A549 treated with CpdA at 1 μM for 4 hours (cell line): ENCODE measurements around the gene OR13C8. TPM values are rescaled to one million over a fixed set of nuclear protein-coding genes. Genes with fewer than 3 reads are reported as not detected.

ENCODE experiments used
- total RNA-seq: library from RNA; stranded (reverse); fragments of 200-300 nt; extraction: Qiagen RNA extraction; gene quantifications from 5 replicates; pipeline ENCODE4 v1.2.3, GENCODE V29; 2022; ENCODE audit warnings: low read depth

Gene OR13C8
- not detected in 5 replicates for total RNA-seq

GRCh38 chr9:104568868-104569267 is at the start of gene OR13C8:
OR13C8 (plus strand) TSS chr9:104569168; CDS start chr9:104569168, 0 bp downstream.

GRCh38 chr9:104527109-104527508 is 41.9 kb upstream of the OR13C8 start, which contains the start of gene OR13C4:
OR13C4 (minus strand) TSS chr9:104527209; CDS start chr9:104527209, 0 bp downstream.

DNA sequence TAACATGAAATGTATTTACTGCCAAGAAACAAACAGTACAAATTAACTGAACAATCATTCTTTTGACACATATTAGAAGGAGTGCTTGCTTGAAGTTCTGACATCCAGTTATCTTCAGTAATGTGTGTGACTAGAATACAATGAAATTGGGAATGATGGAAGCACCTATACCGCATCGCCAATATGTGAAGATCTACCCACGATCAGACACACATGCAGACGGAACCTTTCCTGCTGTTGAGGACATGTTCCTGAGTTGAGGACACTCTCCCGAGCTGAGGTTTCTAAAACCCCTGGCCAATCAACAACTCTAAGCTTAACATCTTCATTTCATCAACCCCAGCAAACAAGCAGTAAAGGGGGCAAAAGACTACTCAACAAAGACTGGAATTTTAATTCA is 32.2 kb upstream of the OR13C8 start, which contains the start of gene OR13C3:
TSS of gene OR13C3 (minus strand) at position 101 of the 400 bp plus-strand sequence. CDS start 133 bp downstream, outside the sequence.

GRCh38 chr9:104599313-104599712 is 30.3 kb downstream of the OR13C8 start, which contains the start of gene OR13C5:
OR13C5 (minus strand) TSS chr9:104599413; CDS start chr9:104599413, 0 bp downstream.

GRCh38 chr9:104605527-104605926 is 36.6 kb downstream of the OR13C8 start, which contains the start of gene OR13C2:
OR13C2 (minus strand) TSS chr9:104605627; CDS start chr9:104605627, 0 bp downstream.

GRCh38 chr9:104618104-104618503 is 49.1 kb downstream of the OR13C8 start, which contains the start of gene OR13C9:
OR13C9 (minus strand) TSS chr9:104618204; CDS start chr9:104618204, 0 bp downstream.

Other genes starting within 250 kb of the OR13C8 start
- gene OR13F1, start 64.9 kb upstream of the OR13C8 start, total RNA-seq, result not detected in 5 replicates
- gene OR13C4, start 42.0 kb upstream of the OR13C8 start, total RNA-seq, result not detected in 5 replicates
- not detected in 5 replicates for gene OR13C3, start 32.3 kb upstream of the OR13C8 start, total RNA-seq
- not detected in 5 replicates for gene OR13C5, start 30.2 kb downstream of the OR13C8 start, total RNA-seq
- not detected in 5 replicates for gene OR13C2, start 36.5 kb downstream of the OR13C8 start, total RNA-seq
- gene OR13C9, start 49.0 kb downstream of the OR13C8 start, total RNA-seq, result not detected in 5 replicates
- not detected in 5 replicates for gene OR13D1, start 125.3 kb downstream of the OR13C8 start, total RNA-seq
- 11.1 to 16.2 TPM (median 13.5 TPM) in 5 replicates for gene NIPSNAP3A, start 178.5 kb downstream of the OR13C8 start, total RNA-seq
- 0.53 to 0.90 TPM (median 0.64 TPM) in 5 replicates for gene NIPSNAP3B, start 195.0 kb downstream of the OR13C8 start, total RNA-seq